Tibial nerve (tissue), 4 donors: ENCODE results near the gene PDCD1. TPM values are rescaled to one million over a fixed set of nuclear protein-coding genes. Genes with fewer than 3 reads are reported as not detected.
A peak's percentile ranks its signal among the peaks of the same experiment; 100 is the strongest.
"Not testable (repeated sequence)": the region's sequence is repeated elsewhere in the genome, so short reads cannot be mapped to it uniquely, and the experiment has no call there.

Experiments used
- DNase-seq, 2 donors: peaks; one replicate each; pipeline ENCODE4 v3.0.0-alpha.2; 2019; ENCODE audit warnings: low spot score in 2 of 2
- H3K27ac ChIP-seq, 4 donors: fragments of 200-600 bp; sonication (generic) in 3 of 4; one replicate each; pipeline ENCODE4 v1.5.1; 2017 to 2019; ENCODE audit warnings: mild to moderate bottlenecking in 1 of 4
- H3K27me3 ChIP-seq, 2 donors: fragments of 200-600 bp; sonication (generic) in 1 of 2; one replicate each; pipeline versions ENCODE4 v1.5.1 to v1.6.0; 2017 to 2019
- H3K36me3 ChIP-seq, 3 donors: fragments of 200-600 bp; sonication (generic); one replicate each; pipeline ENCODE4 v1.5.1; 2018 to 2019
- H3K4me1 ChIP-seq, 4 donors: fragments of 200-600 bp; sonication (generic) in 3 of 4; one replicate each; pipeline ENCODE4 v1.5.1; 2017 to 2019
- H3K4me3 ChIP-seq, 4 donors: fragments of 200-600 bp; sonication (generic) in 3 of 4; one replicate each; pipeline ENCODE4 v1.5.1; 2017 to 2019; ENCODE audit warnings: mild to moderate bottlenecking in 1 of 4, moderate library complexity in 1 of 4
- H3K9me3 ChIP-seq, 4 donors: fragments of 200-600 bp; sonication (generic) in 3 of 4; one replicate each; pipeline ENCODE4 v1.5.1; 2017 to 2019
- EP300 ChIP-seq, 2 donors: sonication (generic); formaldehyde crosslinking; IDR thresholded peaks; one replicate each; pipeline ENCODE4 v1.6.1; 2017; ENCODE audit warnings: antibody characterized with exemption in 2 of 2, mild to moderate bottlenecking in 1 of 2
- POLR2A ChIP-seq, 2 donors: fragments of 450-650 bp; IDR thresholded peaks; one replicate each; pipeline ENCODE4 v1.6.1; 2017; ENCODE audit warnings: antibody characterized with exemption in 2 of 2, mild to moderate bottlenecking in 2 of 2, moderate library complexity in 2 of 2
- WGBS, 2 donors: methylation state at CpG; one replicate each; pipeline ENCODE4 v1.1.5; 2018; 5-methylcytosine and 5-hydroxymethylcytosine counted together
- total RNA-seq, 4 donors: library from RNA; depleted of rRNA; stranded (reverse); fragments of >200 nt; gene quantifications; one replicate each; pipeline ENCODE4 v1.1.0, GENCODE V29; 2016
- TF ChIP-seq, protein P1 (sequence below), 5 experiments: fragments of 200-600 bp in 3 of 5; fragments of 450-650 bp in 2 of 5; sonication (generic) in 3 of 5; IDR thresholded peaks; one replicate each; pipeline ENCODE4 v1.5.1; 2016 to 2019; ENCODE audit warnings: antibody characterized with exemption in 5 of 5, mild to moderate bottlenecking in 3 of 5, moderate library complexity in 2 of 5

PDCD1 gene
- total RNA-seq, result under 1 TPM in 3 of 4 donors, not detected in 1; 0.22 to 0.60 (median 0.42) TPM

DNA sequence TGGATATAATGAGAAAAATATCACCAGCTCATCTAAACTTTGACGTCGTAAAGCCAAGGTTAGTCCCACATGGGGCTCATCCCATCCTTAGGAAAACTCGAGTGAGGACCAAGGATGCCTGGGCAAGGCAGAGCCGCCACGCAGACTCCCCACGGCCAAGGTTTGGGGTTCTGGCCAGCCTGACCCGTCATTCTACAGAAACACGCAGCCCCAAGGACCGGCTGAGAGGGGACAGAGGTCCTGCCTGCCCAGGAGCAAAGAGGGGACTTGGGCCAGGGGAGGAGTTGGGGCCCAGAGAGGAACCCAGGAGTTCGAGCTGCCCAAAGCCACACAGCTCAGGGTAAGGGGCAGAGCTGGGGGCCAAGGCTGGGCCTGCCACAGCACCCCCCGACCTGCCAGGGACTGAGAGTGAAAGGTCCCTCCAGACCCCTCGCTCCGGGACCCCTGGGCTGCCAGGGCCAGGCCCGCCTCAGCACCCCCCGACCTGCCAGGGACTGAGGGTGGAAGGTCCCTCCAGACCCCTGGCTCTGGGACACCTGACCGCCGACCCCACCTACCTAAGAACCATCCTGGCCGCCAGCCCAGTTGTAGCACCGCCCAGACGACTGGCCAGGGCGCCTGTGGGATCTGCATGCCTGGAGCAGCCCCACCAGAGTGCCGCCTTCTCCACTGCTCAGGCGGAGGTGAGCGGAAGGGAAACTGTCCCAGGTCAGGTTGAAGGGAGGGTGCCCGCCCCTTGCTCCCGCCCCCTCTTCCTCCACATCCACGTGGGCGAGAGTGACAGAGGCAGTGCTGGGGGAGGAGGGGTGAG lies at the start of gene PDCD1:
TSS of gene PDCD1 (minus strand) at position 689 of the 811 bp plus-strand sequence. CDS start at position 633, 56 bp downstream.
- TF ChIP-seq EP300 (IDR thresholded peaks at IDR 0.05) (no peak), POLR2A (IDR thresholded peaks at IDR 0.05) (no peak)
- TF ChIP-seq, protein P1, sequence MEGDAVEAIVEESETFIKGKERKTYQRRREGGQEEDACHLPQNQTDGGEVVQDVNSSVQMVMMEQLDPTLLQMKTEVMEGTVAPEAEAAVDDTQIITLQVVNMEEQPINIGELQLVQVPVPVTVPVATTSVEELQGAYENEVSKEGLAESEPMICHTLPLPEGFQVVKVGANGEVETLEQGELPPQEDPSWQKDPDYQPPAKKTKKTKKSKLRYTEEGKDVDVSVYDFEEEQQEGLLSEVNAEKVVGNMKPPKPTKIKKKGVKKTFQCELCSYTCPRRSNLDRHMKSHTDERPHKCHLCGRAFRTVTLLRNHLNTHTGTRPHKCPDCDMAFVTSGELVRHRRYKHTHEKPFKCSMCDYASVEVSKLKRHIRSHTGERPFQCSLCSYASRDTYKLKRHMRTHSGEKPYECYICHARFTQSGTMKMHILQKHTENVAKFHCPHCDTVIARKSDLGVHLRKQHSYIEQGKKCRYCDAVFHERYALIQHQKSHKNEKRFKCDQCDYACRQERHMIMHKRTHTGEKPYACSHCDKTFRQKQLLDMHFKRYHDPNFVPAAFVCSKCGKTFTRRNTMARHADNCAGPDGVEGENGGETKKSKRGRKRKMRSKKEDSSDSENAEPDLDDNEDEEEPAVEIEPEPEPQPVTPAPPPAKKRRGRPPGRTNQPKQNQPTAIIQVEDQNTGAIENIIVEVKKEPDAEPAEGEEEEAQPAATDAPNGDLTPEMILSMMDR (IDR thresholded peaks at IDR 0.05), result no peak
- Histone ChIP-seq H3K36me3 (no peaks in the 10 kb centered on the region), H3K27ac (peak within 1 kb of the TSS; percentile 71 to 94 (median 84)), H3K27me3 (peaks cover 0 to 19% of the 10 kb centered on the region in 2 donors), H3K4me1 (peaks cover 0 to 33% (median 20%) of the 10 kb centered on the region in 4 donors), H3K4me3 (peak within 1 kb of the TSS; percentile 8 to 38 (median 32)), H3K9me3 (no peaks in the 10 kb centered on the region)
- DNase-seq, result no peak
- 75 to 76% methylated on average over 18 to 27 of the region's 28 CpGs for WGBS, 2 donors

DNA sequence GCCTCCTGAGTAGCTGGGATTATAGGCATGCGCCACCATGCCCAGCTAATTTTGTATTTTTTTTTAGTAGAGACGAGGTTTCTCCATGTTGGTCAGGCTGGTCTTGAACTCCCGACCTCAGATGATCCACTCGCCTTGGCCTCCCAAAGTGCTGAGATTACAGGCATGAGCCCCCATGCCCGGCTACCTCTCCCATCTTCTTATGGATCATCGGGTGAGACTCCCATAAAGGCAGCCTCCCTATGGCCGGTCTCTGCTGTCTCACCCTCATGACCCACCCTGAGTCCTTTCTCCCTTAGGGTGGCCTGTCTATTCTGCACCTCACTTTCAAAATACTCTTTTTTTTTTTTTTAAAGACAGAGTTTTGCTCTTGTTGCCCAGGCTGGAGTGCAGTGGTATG lies 49.1 kb upstream of the PDCD1 start:
- not testable (repeated sequence) for DNase-seq
- WGBS, 2 donors, result 93 to 94% methylated on average over 7 of the region's 7 CpGs

DNA sequence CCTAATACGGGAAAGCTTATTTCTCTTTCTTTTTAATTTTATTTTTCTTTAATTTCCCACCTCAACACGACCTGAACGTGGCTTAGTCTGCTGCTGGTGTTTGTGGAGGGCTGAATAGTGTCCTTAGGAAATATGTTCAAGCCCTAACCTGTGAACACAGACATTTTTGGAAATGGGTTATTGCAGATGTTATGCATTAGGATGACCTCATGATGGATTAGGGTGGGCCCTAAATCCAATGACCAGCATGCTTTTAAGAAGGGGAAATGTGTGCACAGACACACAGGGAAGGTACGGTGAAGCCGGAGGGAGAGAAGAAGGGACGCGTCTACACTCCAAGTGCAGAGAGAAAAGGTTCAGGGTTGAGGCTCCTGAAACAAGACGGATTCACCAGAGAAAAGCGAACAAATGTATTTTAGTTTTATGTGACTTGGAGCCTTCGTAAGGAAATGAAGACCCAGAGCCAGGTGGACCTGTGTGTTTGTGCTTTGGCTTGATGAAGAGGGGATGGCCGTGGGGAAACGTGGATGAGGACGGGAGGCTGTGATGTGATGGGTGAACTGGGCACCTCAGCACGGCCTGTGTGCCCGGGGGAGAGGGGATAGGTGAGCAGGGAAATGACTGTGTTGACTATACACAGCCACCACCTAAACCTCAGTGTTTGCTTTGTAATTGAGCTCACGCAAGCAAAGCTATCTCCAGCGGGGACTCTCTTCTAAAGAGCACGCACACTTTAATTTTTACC lies 48.3 kb upstream of the PDCD1 start:
- no peaks in the 10 kb centered on the region for H3K27me3 ChIP-seq
- no peak for TF ChIP-seq EP300 (IDR thresholded peaks at IDR 0.05)
- TF ChIP-seq POLR2A (IDR thresholded peaks at IDR 0.05), result no peak
- TF ChIP-seq, protein P1 (IDR thresholded peaks at IDR 0.05), result no peak
- H3K4me3 ChIP-seq, result no peak overlapping the region
- peaks cover 0 to 7% (median 0%) of the 10 kb centered on the region in 4 donors for H3K9me3 ChIP-seq
- no peak for DNase-seq
- no peak overlapping the region for H3K27ac ChIP-seq
- H3K36me3 ChIP-seq, result no peaks in the 10 kb centered on the region
- 80 to 84% methylated on average over 18 of the region's 18 CpGs for WGBS, 2 donors
- no peaks in the 10 kb centered on the region for H3K4me1 ChIP-seq

More for the DNA sequence above, 49.1 kb upstream of the PDCD1 start:
- H3K27ac ChIP-seq, H3K27me3 ChIP-seq, H3K36me3 ChIP-seq, H3K4me3 ChIP-seq, H3K4me1 ChIP-seq: not testable (repeated sequence)
- H3K9me3 ChIP-seq, result peaks cover 0 to 14% (median 0%) of the 10 kb centered on the region in 4 donors

DNA sequence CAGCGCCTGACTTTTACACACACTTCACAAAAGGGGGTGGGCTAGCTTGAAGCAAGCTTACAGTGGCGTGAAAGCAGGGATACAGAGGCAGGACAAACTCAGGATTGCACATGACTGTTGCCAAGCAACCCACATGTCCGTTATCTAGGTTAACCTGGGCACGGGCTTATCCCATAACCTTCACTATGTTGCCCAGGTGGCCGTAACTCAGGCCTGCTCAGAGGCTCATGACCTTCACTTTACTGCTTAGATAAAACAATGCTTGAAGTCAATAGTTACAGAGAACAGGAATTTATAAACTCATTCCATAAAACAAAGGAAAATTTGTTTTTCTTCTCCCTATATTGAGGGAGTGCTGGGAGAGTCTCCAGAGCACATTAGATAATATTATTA lies 47.7 kb upstream of the PDCD1 start:
- H3K27me3 ChIP-seq, H3K27ac ChIP-seq, H3K4me3 ChIP-seq, H3K4me1 ChIP-seq, DNase-seq, H3K36me3 ChIP-seq, H3K9me3 ChIP-seq: not testable (repeated sequence)
- 67 to 89% methylated on average over 5 of the region's 5 CpGs for WGBS, 2 donors

DNA sequence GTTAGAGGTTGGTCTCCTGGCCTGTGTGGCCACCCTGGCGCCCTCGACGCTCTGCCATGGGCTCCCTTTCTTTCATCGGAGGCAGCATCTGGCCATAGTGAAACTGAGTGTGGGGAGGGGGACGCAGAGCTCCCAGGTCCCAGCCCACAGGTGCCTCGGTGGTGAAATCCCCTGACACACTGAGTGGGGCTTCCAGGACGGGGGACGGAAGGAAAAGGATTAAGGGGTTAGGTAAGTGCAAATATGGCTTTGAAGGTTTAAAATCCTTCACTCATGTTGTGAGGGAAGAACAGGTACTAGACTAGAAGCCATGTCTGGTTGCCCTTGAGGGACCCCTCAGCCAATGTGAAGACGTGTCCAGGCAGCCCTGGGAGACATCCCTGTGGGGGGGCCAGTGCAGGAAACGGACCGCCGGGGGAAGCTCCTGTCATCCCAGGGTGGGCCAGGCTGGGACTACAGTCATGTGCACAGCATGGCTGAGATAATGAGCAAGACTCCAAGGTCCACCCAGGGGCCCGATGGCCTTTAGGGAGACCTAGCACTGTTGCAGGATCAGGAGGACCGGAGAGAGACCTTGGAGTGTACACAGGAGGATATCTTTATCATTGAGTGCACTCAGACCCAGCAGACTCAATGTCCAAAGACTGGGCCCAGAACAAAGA lies 47.2 kb upstream of the PDCD1 start:
- WGBS, 2 donors, result 80 to 82% methylated on average over 14 of the region's 14 CpGs
- no peaks in the 10 kb centered on the region for H3K4me1 ChIP-seq
- no peak for DNase-seq
- no peak overlapping the region for H3K4me3 ChIP-seq
- no peak for TF ChIP-seq POLR2A (IDR thresholded peaks at IDR 0.05)
- TF ChIP-seq, protein P1 (IDR thresholded peaks at IDR 0.05), result no peak
- TF ChIP-seq EP300 (IDR thresholded peaks at IDR 0.05), result no peak
- H3K27ac ChIP-seq, result no peak overlapping the region
- no peaks in the 10 kb centered on the region for H3K9me3 ChIP-seq
- H3K27me3 ChIP-seq, result no peaks in the 10 kb centered on the region
- H3K36me3 ChIP-seq, result no peaks in the 10 kb centered on the region
